CD14-positive monocyte (primary cell): ENCODE data around the gene CLEC4A. TPM values are rescaled to one million over a fixed set of nuclear protein-coding genes. Genes with fewer than 3 reads are reported as not detected.

Experiments
- DNase-seq, 3 donors: peaks; one replicate each; pipeline ENCODE4 v3.0.0-alpha.2; 2011 to 2022
- H2AFZ ChIP-seq: 2 replicates; pipeline ENCODE4 v1.6.0; 2012; ENCODE audit warnings: mild to moderate bottlenecking, low read depth, low read length, inconsistent platforms; ENCODE audit not compliant: insufficient read depth, poor library complexity, severe bottlenecking
- H3K27ac ChIP-seq, 2 donors: 1 replicate in 1 of 2; 2 replicates in 1 of 2; pipeline ENCODE4 v1.5.1; 2012 to 2013; ENCODE audit warnings: low read length in 2 of 2, control low read depth in 1 of 2, inconsistent platforms in 1 of 2, low read depth in 1 of 2, mild to moderate bottlenecking in 1 of 2
- H3K27me3 ChIP-seq, 2 donors: one replicate each; pipeline versions ENCODE4 v1.6.0 to v1.6.1; 2011 to 2013; ENCODE audit warnings: low read length in 2 of 2; ENCODE audit not compliant: control insufficient read depth in 2 of 2, insufficient read depth in 2 of 2
- H3K36me3 ChIP-seq, 2 donors: replicated peaks in 1 of 2; 1 replicate in 1 of 2; 2 replicates in 1 of 2; pipeline versions ENCODE4 v1.5.1 to v1.6.1; 2012 to 2013; ENCODE audit warnings: low read length in 2 of 2, control low read depth in 1 of 2, inconsistent platforms in 1 of 2, mild to moderate bottlenecking in 1 of 2; ENCODE audit not compliant: insufficient read depth in 2 of 2, control insufficient read depth in 1 of 2
- H3K4me1 ChIP-seq, 2 donors: 1 replicate in 1 of 2; 2 replicates in 1 of 2; pipeline versions ENCODE4 v1.5.1 to v1.6.1; 2012 to 2013; ENCODE audit warnings: low read length in 2 of 2, control low read depth in 1 of 2, inconsistent platforms in 1 of 2, mild to moderate bottlenecking in 1 of 2, moderate library complexity in 1 of 2; ENCODE audit not compliant: insufficient read depth in 2 of 2, control insufficient read depth in 1 of 2
- H3K4me2 ChIP-seq: replicated peaks from 2 replicates; pipeline ENCODE3; 2012; ENCODE audit warnings: low read length, moderate library complexity, mild to moderate bottlenecking; ENCODE audit not compliant: poor library complexity, severe bottlenecking; ENCODE audit errors: extremely low read depth
- H3K4me3 ChIP-seq, 3 experiments: fragments of 200-600 bp in 1 of 3; sonication (generic) in 1 of 3; replicated peaks in 1 of 3; 1 replicate in 2 of 3; 2 replicates in 1 of 3; pipeline ENCODE4 v1.5.1; 2011 to 2013; ENCODE audit warnings: low read length in 3 of 3, mild to moderate bottlenecking in 3 of 3, control low read depth in 2 of 3, low read depth in 2 of 3, inconsistent platforms in 1 of 3, moderate library complexity in 1 of 3
- H3K79me2 ChIP-seq: 2 replicates; pipeline ENCODE4 v1.6.0; 2012; ENCODE audit warnings: mild to moderate bottlenecking, control low read depth, inconsistent platforms, low read length, moderate library complexity; ENCODE audit not compliant: insufficient read depth
- H3K9ac ChIP-seq: 2 replicates; pipeline ENCODE4 v1.6.0; 2017; ENCODE audit warnings: low read length, mild to moderate bottlenecking; ENCODE audit not compliant: insufficient read depth, poor library complexity, severe bottlenecking
- H3K9me3 ChIP-seq, 2 donors: replicated peaks in 1 of 2; 1 replicate in 1 of 2; 2 replicates in 1 of 2; pipeline versions ENCODE4 v1.5.1 to v1.6.1; 2012 to 2013; ENCODE audit warnings: low read length in 2 of 2, control low read depth in 1 of 2; ENCODE audit not compliant: control insufficient read depth in 1 of 2, insufficient read depth in 1 of 2
- H4K20me1 ChIP-seq: 2 replicates; pipeline ENCODE4 v1.6.0; 2012; ENCODE audit warnings: mild to moderate bottlenecking, low read length, control low read depth, moderate library complexity; ENCODE audit not compliant: insufficient read depth
- H3K27ac Mint-ChIP-seq, 7 donors: one replicate each; pipeline ENCODE4 v1.8.0; 2020; ENCODE audit warnings: mild to moderate bottlenecking in 7 of 7, mixed read lengths in 7 of 7, moderate library complexity in 6 of 7, inconsistent platforms in 2 of 7
- H3K27me3 Mint-ChIP-seq, 3 donors: one replicate each; pipeline ENCODE4 v1.8.0; 2021 to 2022; ENCODE audit warnings: low read depth in 3 of 3, mild to moderate bottlenecking in 3 of 3, mixed read lengths in 3 of 3, moderate library complexity in 3 of 3, inconsistent platforms in 1 of 3
- H3K36me3 Mint-ChIP-seq, 2 donors: one replicate each; pipeline ENCODE4 v1.8.0; 2020; ENCODE audit warnings: mixed read lengths in 2 of 2, inconsistent platforms in 1 of 2, mild to moderate bottlenecking in 1 of 2
- H3K4me1 Mint-ChIP-seq: one replicate; pipeline ENCODE4 v1.8.0; 2020; ENCODE audit warnings: mild to moderate bottlenecking, mixed read lengths
- H3K4me3 Mint-ChIP-seq, 2 donors: one replicate each; pipeline ENCODE4 v1.8.0; 2020; ENCODE audit warnings: mild to moderate bottlenecking in 2 of 2, mixed read lengths in 2 of 2, moderate library complexity in 1 of 2
- H3K9me3 Mint-ChIP-seq, 7 donors: one replicate each; pipeline ENCODE4 v1.8.0; 2020 to 2022; ENCODE audit warnings: mixed read lengths in 7 of 7, mild to moderate bottlenecking in 6 of 7, moderate library complexity in 6 of 7, inconsistent platforms in 2 of 7
- CTCF ChIP-seq: fragments of 200-600 bp; IDR thresholded peaks from one replicate; pipeline ENCODE4 v1.8.0; 2022; ENCODE audit warnings: antibody characterized with exemption, mild to moderate bottlenecking
- WGBS: methylation state at CpG from one replicate; pipeline ENCODE4 v1.1.5; 2013; ENCODE audit warnings: missing lambda C conversion rate; ENCODE audit not compliant: insufficient coverage; 5-methylcytosine and 5-hydroxymethylcytosine counted together
- intact Hi-C, 2 donors: fragments of 100-400 bp; cut with micrococcal nuclease; formaldehyde crosslinking; loops; one replicate each; pipeline versions ENCODE4 v1.15.0 to v1.15.1; 2023
- polyA plus RNA-seq, 3 donors: library from polyadenylated mRNA; depleted of rRNA in 1 of 3; unstranded in 2 of 3; stranded (reverse) in 1 of 3; fragments of 300-500 nt in 2 of 3; fragments of >200 nt in 1 of 3; fragmentation: Illumina TruSeq in 2 of 3; gene quantifications; 1 replicate in 2 of 3; 2 replicates in 1 of 3; pipeline ENCODE4 v1.2.3, GENCODE V29; 2012 to 2021

CLEC4A gene
- polyA plus RNA-seq, 3 donors, result 122 to 365 (median 297) TPM

GRCh38 chr12:8096281-8096915 is 27.0 kb upstream of the CLEC4A start:
- H3K27me3 ChIP-seq, result no peaks in the 10 kb centered on the region
- intact Hi-C loops, result no loop called here
- no peaks in the 10 kb centered on the region for H3K27me3 Mint-ChIP-seq
- peaks cover 0 to 2% (median 0%) of the 10 kb centered on the region in 7 donors for H3K9me3 Mint-ChIP-seq
- H3K4me3 Mint-ChIP-seq, result peak overlapping the region in 1 of 2 donors; percentile 12
- no peak overlapping the region for H3K9ac ChIP-seq
- H3K4me3 ChIP-seq, result peak overlapping the region in 1 of 3 experiments; percentile 26
- H3K27ac ChIP-seq, result peak overlapping the region in 1 of 2 donors; percentile 81
- no peak for TF ChIP-seq CTCF
- peaks cover 74 to 82% of the 10 kb centered on the region in 2 donors for H3K36me3 Mint-ChIP-seq
- H3K9me3 ChIP-seq, result no peaks in the 10 kb centered on the region
- WGBS, result no CpG with 5 or more reads among the region's 2 CpGs
- H2AFZ ChIP-seq, result no peak overlapping the region
- peaks cover 14% of the 10 kb centered on the region for H4K20me1 ChIP-seq
- H3K27ac Mint-ChIP-seq, result peak overlapping the region; percentile 69 to 92 (median 86)
- H3K36me3 ChIP-seq, result peaks cover 38 to 84% of the 10 kb centered on the region in 2 donors
- peak overlapping the region; percentile 39 for H3K4me2 ChIP-seq
- peaks cover 21% of the 10 kb centered on the region for H3K4me1 Mint-ChIP-seq
- no peak for DNase-seq
- peaks cover 22 to 32% of the 10 kb centered on the region in 2 donors for H3K4me1 ChIP-seq
- peaks cover 25% of the 10 kb centered on the region for H3K79me2 ChIP-seq

- H3K4me2 ChIP-seq, result no peak overlapping the region
- no peak overlapping the region for H3K4me3 ChIP-seq
- intact Hi-C loops, result no loop called here
- H3K4me1 Mint-ChIP-seq, result peaks cover 21% of the 10 kb centered on the region
- peaks cover 22 to 32% of the 10 kb centered on the region in 2 donors for H3K4me1 ChIP-seq
- H2AFZ ChIP-seq, result no peak overlapping the region
- peaks cover 10 to 56% of the 10 kb centered on the region in 2 donors for H3K36me3 ChIP-seq
- H3K9me3 Mint-ChIP-seq, result peaks cover 0 to 2% (median 0%) of the 10 kb centered on the region in 7 donors
- DNase-seq, result no peak
- H3K79me2 ChIP-seq, result peaks cover 4% of the 10 kb centered on the region
- 97% methylated on average over 3 of the region's 3 CpGs for whole genome bisulfite sequencing
- peaks cover 53 to 59% of the 10 kb centered on the region in 2 donors for H3K36me3 Mint-ChIP-seq
- no peak for TF ChIP-seq CTCF
- H3K27ac Mint-ChIP-seq, result no peak overlapping the region
- H3K4me3 Mint-ChIP-seq, result no peak overlapping the region
- H3K27ac ChIP-seq, result no peak overlapping the region
- H4K20me1 ChIP-seq, result no peaks in the 10 kb centered on the region
- H3K27me3 ChIP-seq, result no peaks in the 10 kb centered on the region
- no peak overlapping the region for H3K9ac ChIP-seq
- H3K27me3 Mint-ChIP-seq, result no peaks in the 10 kb centered on the region
- H3K9me3 ChIP-seq, result no peaks in the 10 kb centered on the region
Observed at GRCh38 chr12:8099235-8099634, 24.2 kb upstream of the CLEC4A start.
